ENCODE results near the gene MMP3. TPM values are rescaled to one million over a fixed set of nuclear protein-coding genes. Genes with fewer than 3 reads are reported as not detected.
"Not testable (repeated sequence)": the region's sequence is repeated elsewhere in the genome, so short reads cannot be mapped to it uniquely, and the experiment has no call there.

Gene MMP3
- total RNA-seq (2014; rRNA removed; shearing (Covaris generic); ENCODE audit: low replicate concordance) = 6.5 and 17.8 TPM in 2 replicates

GRCh38 chr11:102843489-102843888, at the start of gene MMP3:
Gene MMP3 (minus strand): TSS chr11:102843609. CDS start chr11:102843546, 63 bp downstream.
- Histone ChIP-seq H3K9me3 (no peaks in the 10 kb centered on the region), H3K4me3 (no peak within 1 kb of the TSS), H3K36me3 (no peaks in the 10 kb centered on the region), H3K27me3 (no peaks in the 10 kb centered on the region)
- peak; percentile 67 for DNase-seq

GRCh38 chr11:102891736-102892135, 48.3 kb upstream of the MMP3 start:
- H3K4me3 ChIP-seq = no peak overlapping the region
- DNase-seq = no peak
- no peaks in the 10 kb centered on the region for H3K36me3 ChIP-seq
- no peaks in the 10 kb centered on the region; the same call in none of the 2 replicates for H3K9me3 ChIP-seq
- H3K27me3 ChIP-seq = no peaks in the 10 kb centered on the region

DNA sequence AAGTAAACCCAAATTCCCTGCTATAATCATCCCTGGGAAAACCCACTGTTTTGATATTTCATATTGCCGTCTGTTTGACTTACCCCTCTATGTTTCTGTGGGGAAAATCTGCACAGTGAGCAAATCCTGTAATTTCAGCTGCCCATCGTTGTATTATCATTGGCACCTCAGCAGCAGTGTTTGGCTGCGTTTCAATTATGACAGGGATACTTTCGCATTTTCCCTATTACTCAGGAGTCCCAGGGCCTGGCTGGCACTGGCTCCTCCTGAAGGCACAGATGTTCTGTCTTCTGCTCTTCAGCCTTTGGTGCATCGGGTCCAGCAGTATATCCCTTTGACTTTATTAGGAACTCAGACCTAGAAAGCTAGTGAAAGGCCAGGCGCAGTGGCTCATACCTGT, 43.6 kb upstream of the MMP3 start:
- DNase-seq = peak; percentile 90

GRCh38 chr11:102883141-102883540, 39.7 kb upstream of the MMP3 start:
- Histone ChIP-seq H3K36me3 (no peaks in the 10 kb centered on the region), H3K9me3 (no peaks in the 10 kb centered on the region), H3K27me3 (no peaks in the 10 kb centered on the region), H3K4me3 (no peak overlapping the region)
- peak; percentile 77 for DNase-seq

More for the DNA sequence above, 43.6 kb upstream of the MMP3 start:
- Histone ChIP-seq H3K9me3 (no peaks in the 10 kb centered on the region), H3K27me3 (no peaks in the 10 kb centered on the region), H3K4me3 (no peak overlapping the region), H3K36me3 (no peaks in the 10 kb centered on the region)

- H3K27me3 ChIP-seq = no peaks in the 10 kb centered on the region
- peak; percentile 17 for DNase-seq
- H3K9me3 ChIP-seq = no peaks in the 10 kb centered on the region
- no peak overlapping the region for H3K4me3 ChIP-seq
- no peaks in the 10 kb centered on the region for H3K36me3 ChIP-seq
Measured at GRCh38 chr11:102882389-102883024, 39.1 kb upstream of the MMP3 start.

GRCh38 chr11:102879801-102880200, 36.4 kb upstream of the MMP3 start:
- H3K4me3 ChIP-seq = no peak overlapping the region
- H3K9me3 ChIP-seq = no peaks in the 10 kb centered on the region
- no peaks in the 10 kb centered on the region for H3K36me3 ChIP-seq
- no peak for DNase-seq
- H3K27me3 ChIP-seq = no peaks in the 10 kb centered on the region

- DNase-seq = no peak
- H3K36me3 ChIP-seq = no peaks in the 10 kb centered on the region
- no peaks in the 10 kb centered on the region for H3K9me3 ChIP-seq
- no peaks in the 10 kb centered on the region for H3K27me3 ChIP-seq
- no peak overlapping the region for H3K4me3 ChIP-seq
Measured at GRCh38 chr11:102878595-102878994, 35.2 kb upstream of the MMP3 start.

- Histone ChIP-seq H3K4me3 (no peak within 1 kb of the TSS), H3K27me3 (no peaks in the 10 kb centered on the region), H3K36me3 (no peaks in the 10 kb centered on the region), H3K9me3 (no peaks in the 10 kb centered on the region)
- no peak for DNase-seq
Measured at GRCh38 chr11:102874852-102875251, 31.4 kb upstream of the MMP3 start, which contains the start of gene MMP12. Gene MMP12 (minus strand): TSS chr11:102874982. CDS start chr11:102874937, 45 bp downstream.

DNA sequence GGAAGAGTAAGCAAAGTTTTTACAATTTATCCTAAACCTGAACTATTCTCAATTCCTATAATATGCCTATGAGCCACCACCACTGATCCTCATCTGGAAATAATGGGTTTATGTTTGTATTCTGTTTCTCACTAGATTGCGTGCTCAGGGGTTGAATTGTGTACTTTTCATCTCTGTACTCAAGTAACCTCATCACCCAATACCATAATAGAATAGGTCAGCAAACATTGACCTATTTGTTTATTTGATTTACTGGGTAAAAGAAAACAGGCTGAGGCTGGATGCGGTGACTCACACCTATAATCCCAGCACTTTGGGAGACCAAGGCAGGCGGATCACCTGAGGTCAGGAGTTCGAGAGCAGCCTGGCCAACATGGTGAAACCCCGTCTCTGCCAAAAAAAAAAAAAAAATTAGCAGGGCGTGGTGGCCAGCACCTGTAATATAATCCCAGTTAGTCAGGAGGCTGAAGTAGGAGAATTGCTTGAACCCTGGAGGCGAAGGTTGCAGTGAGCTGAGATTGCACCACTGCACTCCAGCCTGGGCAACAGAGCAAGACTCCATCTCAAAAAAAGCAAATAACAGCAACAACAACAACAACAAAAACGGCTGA, 26.1 kb upstream of the MMP3 start:
- H3K9me3 ChIP-seq, H3K27me3 ChIP-seq, H3K4me3 ChIP-seq, H3K36me3 ChIP-seq: not testable (repeated sequence)
- peak; percentile 45 for DNase-seq

DNA sequence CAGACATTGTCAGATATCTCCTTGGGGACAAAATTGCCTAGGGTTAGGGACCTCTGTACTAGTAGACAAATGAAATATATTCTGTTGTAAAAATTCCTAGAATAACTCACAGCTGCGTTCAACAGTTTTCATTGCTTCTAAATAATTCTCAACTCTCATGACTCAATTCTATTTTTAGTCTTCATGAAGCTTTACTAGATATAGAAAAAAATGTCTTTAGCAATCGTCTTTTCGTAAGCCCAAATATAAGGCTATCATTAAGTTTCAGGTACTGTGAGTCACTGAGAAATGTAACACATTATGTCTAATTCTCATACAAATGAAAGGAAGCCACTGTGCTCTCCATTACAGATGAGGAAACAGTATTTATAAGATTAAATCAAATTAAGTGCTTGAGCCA, 24.9 kb upstream of the MMP3 start:
- H3K36me3 ChIP-seq = no peaks in the 10 kb centered on the region
- no peaks in the 10 kb centered on the region for H3K9me3 ChIP-seq
- DNase-seq = no peak
- H3K27me3 ChIP-seq = no peaks in the 10 kb centered on the region
- no peak overlapping the region for H3K4me3 ChIP-seq

GRCh38 chr11:102864724-102865123, 21.3 kb upstream of the MMP3 start:
- no peak for DNase-seq
- no peak overlapping the region for H3K4me3 ChIP-seq
- no peaks in the 10 kb centered on the region for H3K9me3 ChIP-seq
- H3K36me3 ChIP-seq = no peaks in the 10 kb centered on the region
- H3K27me3 ChIP-seq = no peaks in the 10 kb centered on the region

GRCh38 chr11:102853956-102854355, 10.5 kb upstream of the MMP3 start:
- no peaks in the 10 kb centered on the region for H3K36me3 ChIP-seq
- no peak for DNase-seq
- H3K9me3 ChIP-seq = no peaks in the 10 kb centered on the region
- no peaks in the 10 kb centered on the region for H3K27me3 ChIP-seq
- no peak overlapping the region for H3K4me3 ChIP-seq

DNA sequence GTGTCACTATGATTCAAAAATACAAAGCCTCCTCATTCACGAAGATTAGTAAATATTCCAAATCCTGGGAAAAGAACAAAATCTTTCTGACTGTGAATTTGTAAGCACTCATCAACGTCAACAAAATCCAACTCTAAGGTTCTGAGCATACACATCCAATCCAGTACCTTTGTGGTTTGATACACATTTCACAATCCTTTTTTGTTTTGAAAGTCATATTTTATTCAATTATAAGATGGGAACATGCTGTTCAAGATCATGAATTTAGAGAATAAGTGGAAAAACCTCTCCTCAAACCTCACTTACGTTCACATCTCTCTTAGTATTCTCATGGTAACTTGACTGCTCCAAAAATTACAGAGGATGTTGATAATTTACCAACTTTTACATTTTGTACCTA, 9.6 kb upstream of the MMP3 start:
- H3K27me3 ChIP-seq = no peaks in the 10 kb centered on the region
- H3K36me3 ChIP-seq = no peaks in the 10 kb centered on the region
- H3K9me3 ChIP-seq = no peaks in the 10 kb centered on the region
- H3K4me3 ChIP-seq = no peak overlapping the region
- DNase-seq = no peak

GRCh38 chr11:102850973-102851745, 7.8 kb upstream of the MMP3 start:
- Histone ChIP-seq H3K4me3 (no peak overlapping the region), H3K9me3 (no peaks in the 10 kb centered on the region), H3K27me3 (no peaks in the 10 kb centered on the region), H3K36me3 (no peaks in the 10 kb centered on the region)
- DNase-seq = peak; percentile 83

- DNase-seq = no peak
- Histone ChIP-seq H3K36me3 (no peaks in the 10 kb centered on the region), H3K4me3 (no peak overlapping the region), H3K9me3 (no peaks in the 10 kb centered on the region), H3K27me3 (no peaks in the 10 kb centered on the region)
Measured at GRCh38 chr11:102849311-102849710, 5.9 kb upstream of the MMP3 start.

- no peaks in the 10 kb centered on the region for H3K9me3 ChIP-seq
- DNase-seq = no peak
- H3K27me3 ChIP-seq = no peaks in the 10 kb centered on the region
- no peak overlapping the region for H3K4me3 ChIP-seq
- no peaks in the 10 kb centered on the region for H3K36me3 ChIP-seq
Measured at GRCh38 chr11:102846292-102846691, 2.9 kb upstream of the MMP3 start.

DNA sequence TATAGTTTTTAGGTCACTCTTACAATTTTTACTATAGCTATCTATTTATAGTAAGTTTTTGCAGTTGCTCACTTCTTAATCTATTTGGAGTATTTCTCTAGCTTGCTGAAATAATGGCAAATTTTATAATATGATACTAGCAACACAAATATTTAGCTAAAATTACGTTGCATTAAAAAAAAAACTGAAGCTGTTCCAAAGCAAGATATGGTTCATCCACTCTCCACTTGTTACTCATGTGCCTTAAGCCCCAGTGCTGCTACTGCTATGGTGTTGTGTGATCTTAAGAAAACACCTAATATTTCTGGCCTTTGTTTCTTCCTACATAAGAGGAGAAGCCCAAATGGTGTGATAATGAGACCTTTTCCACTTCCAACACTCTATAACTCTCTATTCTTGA, 479 bp downstream of the MMP3 start:
- Histone ChIP-seq H3K27me3 (no peaks in the 10 kb centered on the region), H3K9me3 (no peaks in the 10 kb centered on the region), H3K4me3 (no peak overlapping the region), H3K36me3 (no peaks in the 10 kb centered on the region)
- DNase-seq = no peak

Measured in MG63 (cell line).